HepG2 (cell line): Measurements from ENCODE around the gene ANKRD10. TPM values are rescaled to one million over a fixed set of nuclear protein-coding genes. Genes with fewer than 3 reads are reported as not detected.

ENCODE experiments used
- ATAC-seq: fragments of 200-7000 bp; cut with Tn5 transposase; 3 replicates; pipeline ENCODE4 v1.9.1; 2020; ENCODE audit warnings: mild to moderate bottlenecking, moderate library complexity
- BruUV-seq: library from RNA; stranded (reverse); fragments of 400-500 nt; replicated peaks from 2 replicates; lab custom pipeline; 2021; lab: Mats Ljungman, UMichigan
- CTCF ChIA-PET: fragments of 300-600 bp; formaldehyde crosslinking; extraction: SDS; loops from one replicate; lab custom pipeline; 2021; ENCODE audit warnings: low total read pairs, inconsistent platforms, low intra/inter-chr PET ratio; lab: Yijun Ruan, JAX
- POLR2A ChIA-PET: fragments of 350-600 bp; sonication (Branson Sonifier 250); formaldehyde crosslinking; loops from one replicate; lab custom pipeline; 2020; ENCODE audit warnings: antibody characterized with exemption, inconsistent platforms; lab: Yijun Ruan, JAX
- DNase-seq: peaks from one replicate; pipeline ENCODE4 v3.0.0-alpha.2; 2015; ENCODE audit warnings: low spot score
- FAIRE-seq: peaks from 3 replicates; lab custom pipeline; 2011; peaks lifted over from hg19 to GRCh38; lab: Jason Lieb, UNC
- H2AFZ ChIP-seq: one replicate; pipeline ENCODE4 v1.6.1; 2011; ENCODE audit warnings: low read length, inconsistent platforms
- H3K27ac ChIP-seq: fragments of 300-600 bp; 3 replicates; pipeline ENCODE4 v1.8.0; 2011; ENCODE audit warnings: mixed run types, mild to moderate bottlenecking, mixed read lengths, low read length, inconsistent platforms; ENCODE audit not compliant: insufficient read depth; ENCODE audit errors: extremely low read length
- H3K27me3 ChIP-seq, 2 experiments: fragments of 200-600 bp in 1 of 2; 2 replicates in 1 of 2; 3 replicates in 1 of 2; pipeline versions ENCODE4 v1.6.0 to v1.8.0; 2011; ENCODE audit warnings: low read length in 2 of 2, mild to moderate bottlenecking in 2 of 2, moderate library complexity in 2 of 2, inconsistent platforms in 1 of 2; ENCODE audit not compliant: insufficient read depth in 2 of 2, control insufficient read depth in 1 of 2
- H3K36me3 ChIP-seq, 2 experiments: fragments of 200-600 bp in 1 of 2; replicated peaks in 1 of 2; 2 replicates in 1 of 2; 3 replicates in 1 of 2; pipeline versions ENCODE4 v1.5.1 to v1.8.0; 2011; ENCODE audit warnings: low read length in 2 of 2, inconsistent platforms in 1 of 2; ENCODE audit not compliant: insufficient read depth in 2 of 2, control insufficient read depth in 1 of 2
- H3K4me1 ChIP-seq: 2 replicates; pipeline ENCODE4 v1.5.1; 2012; ENCODE audit warnings: low read length, inconsistent platforms; ENCODE audit not compliant: insufficient read depth
- H3K4me2 ChIP-seq: 2 replicates; pipeline ENCODE4 v1.6.0; 2011; ENCODE audit warnings: low read depth, low read length, inconsistent platforms
- H3K4me3 ChIP-seq, 3 experiments: fragments of 200-600 bp in 1 of 3; sonication (generic), shearing (Covaris generic) in 1 of 3; replicated peaks in 1 of 3; 2 replicates each; pipeline ENCODE4 v1.5.1; 2011 to 2016; ENCODE audit warnings: low read length in 3 of 3, inconsistent platforms in 2 of 3, low read depth in 2 of 3, mild to moderate bottlenecking in 2 of 3, control low read depth in 1 of 3, mixed read lengths in 1 of 3; ENCODE audit not compliant: insufficient read depth in 1 of 3
- H3K79me2 ChIP-seq: one replicate; pipeline ENCODE4 v1.6.1; 2011; ENCODE audit warnings: low read length, inconsistent platforms; ENCODE audit not compliant: insufficient read depth
- H3K9ac ChIP-seq: 2 replicates; pipeline ENCODE4 v1.6.0; 2011; ENCODE audit warnings: mild to moderate bottlenecking, low read depth, low read length, inconsistent platforms; ENCODE audit not compliant: insufficient read depth
- H3K9me3 ChIP-seq: 2 replicates; pipeline ENCODE4 v1.5.1; 2012; ENCODE audit warnings: mild to moderate bottlenecking, low read length
- H4K20me1 ChIP-seq: 2 replicates; pipeline ENCODE4 v1.6.0; 2011; ENCODE audit warnings: inconsistent platforms, mild to moderate bottlenecking, low read length, moderate library complexity; ENCODE audit not compliant: insufficient read depth
- AKAP8 ChIP-seq: sonication (generic); formaldehyde crosslinking; IDR thresholded peaks from 2 replicates; pipeline ENCODE4 v1.5.1; 2020; ENCODE audit warnings: mild to moderate bottlenecking, missing genetic modification reagents
- GABPB1 ChIP-seq: IDR thresholded peaks from 2 replicates; pipeline ENCODE4 v1.6.1; 2016; ENCODE audit warnings: mild to moderate bottlenecking, missing genetic modification reagents, moderate library complexity, missing compliant biosample characterization
- GATA4 ChIP-seq: sonication (generic); IDR thresholded peaks from 2 replicates; pipeline ENCODE4 v1.6.1; 2016; ENCODE audit warnings: antibody characterized with exemption, low read depth, borderline replicate concordance
- KMT2B ChIP-seq: IDR thresholded peaks from 2 replicates; pipeline ENCODE4 v1.6.1; 2016; ENCODE audit warnings: missing genetic modification reagents, missing compliant biosample characterization
- NFATC3 ChIP-seq: sonication (generic); formaldehyde crosslinking; IDR thresholded peaks from 2 replicates; pipeline ENCODE4 v1.5.1; 2020; ENCODE audit warnings: mild to moderate bottlenecking, missing genetic modification reagents
- REPIN1 ChIP-seq: sonication (generic); formaldehyde crosslinking; IDR thresholded peaks from 2 replicates; pipeline ENCODE4 v1.8.0; 2022; ENCODE audit warnings: missing genetic modification reagents, low read depth, mild to moderate bottlenecking, borderline replicate concordance
- SKI ChIP-seq: fragments of 450-650 bp; IDR thresholded peaks from one replicate; pipeline ENCODE4 v1.6.1; 2018; ENCODE audit warnings: mild to moderate bottlenecking; ENCODE audit not compliant: partially characterized antibody
- ZBTB21 ChIP-seq: sonication (generic); formaldehyde crosslinking; IDR thresholded peaks from 2 replicates; pipeline ENCODE4 v1.4.0; 2020; ENCODE audit warnings: missing genetic modification reagents
- ZNF12 ChIP-seq: sonication (generic); formaldehyde crosslinking; IDR thresholded peaks from 2 replicates; pipeline ENCODE4 v1.5.0; 2020; ENCODE audit warnings: missing genetic modification reagents
- ZNF235 ChIP-seq: sonication (generic); formaldehyde crosslinking; IDR thresholded peaks from 2 replicates; pipeline ENCODE4 v1.8.1; 2023; ENCODE audit warnings: mild to moderate bottlenecking, missing genetic modification reagents, borderline replicate concordance
- ZNF674 ChIP-seq: sonication (generic); formaldehyde crosslinking; IDR thresholded peaks from 2 replicates; pipeline ENCODE4 v1.5.0; 2020; ENCODE audit warnings: low read depth, mild to moderate bottlenecking, missing genetic modification reagents
- ZNF772 ChIP-seq: sonication (generic); formaldehyde crosslinking; IDR thresholded peaks from 2 replicates; pipeline ENCODE4 v1.5.0; 2020; ENCODE audit warnings: mild to moderate bottlenecking, missing genetic modification reagents
- ZNF780A ChIP-seq: sonication (generic); formaldehyde crosslinking; IDR thresholded peaks from 2 replicates; pipeline ENCODE4 v1.8.0; 2022; ENCODE audit warnings: mild to moderate bottlenecking, missing genetic modification reagents, moderate library complexity
- WGBS: methylation state at CpG from one replicate; pipeline ENCODE4 v1.1.6; 2017; ENCODE audit warnings: low lambda C conversion rate; 5-methylcytosine and 5-hydroxymethylcytosine counted together
- in situ Hi-C: cut with HindIII; loops from 2 replicates; pipeline ENCODE4 v1.10.0; 2017; ENCODE audit warnings: low pct_unique_long_range_greater_than_20kb; ENCODE audit not compliant: extremely low pct_ligation_motif_present
- intact Hi-C: fragments of 100-400 bp; cut with micrococcal nuclease; formaldehyde crosslinking; loops from one replicate; pipeline ENCODE4 v1.10.0; 2022; ENCODE audit not compliant: unreplicated experiment
- polyA plus RNA-seq, 8 experiments: library from polyadenylated mRNA; depleted of rRNA in 3 of 8; stranded (reverse) in 7 of 8; unstranded in 1 of 8; fragments of >200 nt; fragmentation: Illumina TruSeq in 4 of 8; extraction: Trizol in 4 of 8; gene quantifications; 2 replicates each; pipeline versions ENCODE4 v1.2.1 to v1.2.3, GENCODE V29; 2011 to 2016; ENCODE audit warnings: low read depth in 4 of 8, missing spikeins in 1 of 8, mixed read lengths in 1 of 8; ENCODE audit not compliant: insufficient read depth in 1 of 8
- total RNA-seq, 5 experiments: library from RNA; depleted of rRNA; stranded (reverse); fragments of >200 nt; fragmentation: Illumina TruSeq; extraction: Trizol; gene quantifications; 2 replicates each; pipeline ENCODE4 v1.2.3, GENCODE V29; 2016; ENCODE audit warnings: low read depth in 1 of 5
- TF ChIP-seq, protein P1 (sequence below): sonication (generic); formaldehyde crosslinking; IDR thresholded peaks from 2 replicates; pipeline ENCODE4 v1.4.0; 2020; ENCODE audit warnings: missing genetic modification reagents, borderline replicate concordance
- TF ChIP-seq, protein P2 (sequence below): sonication (generic); formaldehyde crosslinking; conservative IDR thresholded peaks from 2 replicates; pipeline ENCODE4 v1.4.0; 2020; ENCODE audit warnings: missing genetic modification reagents
- TF ChIP-seq, protein P3 (sequence below), 2 experiments: sonication (generic) in 1 of 2; formaldehyde crosslinking in 1 of 2; IDR thresholded peaks; 2 replicates each; pipeline versions ENCODE4 v1.5.1 to v1.6.1; 2011 to 2020; ENCODE audit warnings: borderline replicate concordance in 1 of 2, low read depth in 1 of 2, low read length in 1 of 2, mild to moderate bottlenecking in 1 of 2, missing genetic modification reagents in 1 of 2, moderate library complexity in 1 of 2

Gene ANKRD10
- total and polyA plus RNA-seq, 2 of the 13 experiments (the other 11 are each of a cell fraction or from before 2014, with no cell fraction given): 108 to 115 TPM

DNA sequence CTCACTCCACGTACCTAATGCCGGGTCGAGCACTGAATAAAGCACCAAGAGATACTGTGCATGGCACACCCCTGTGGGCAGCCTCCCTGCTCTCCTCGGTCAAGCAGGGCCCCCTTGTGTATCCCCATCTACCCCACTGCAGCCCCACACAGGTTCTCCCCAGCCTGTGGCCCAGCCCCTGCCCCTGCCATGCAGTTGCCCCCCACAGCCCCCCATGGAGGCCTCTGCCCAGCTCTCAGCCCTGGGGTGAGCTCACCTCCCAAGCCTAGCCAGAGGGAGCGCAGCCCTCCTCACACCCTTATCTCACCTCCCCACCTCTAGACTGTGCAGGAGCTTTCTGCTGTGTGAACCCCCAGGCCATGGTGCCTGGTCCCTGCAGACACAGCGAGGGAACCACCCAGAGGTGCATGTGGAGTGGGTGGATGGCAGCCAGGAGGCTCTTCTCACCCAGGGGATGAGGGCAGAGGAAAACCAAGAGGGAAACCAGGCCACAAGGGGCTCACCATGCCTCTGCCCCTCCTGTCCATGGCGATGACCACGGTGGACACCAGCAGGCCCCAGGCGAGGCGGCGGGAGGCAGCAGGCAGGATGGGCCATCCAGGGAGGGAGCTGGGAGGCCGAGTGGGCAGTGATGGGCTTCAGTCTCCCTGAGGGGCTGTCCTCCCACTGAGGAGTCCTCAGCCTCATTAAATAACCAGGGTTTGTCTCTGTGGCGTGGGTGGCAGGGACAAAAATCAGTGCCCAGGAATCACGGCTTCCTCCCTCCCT, 83.2 kb downstream of the ANKRD10 start:
- BruUV-seq: no TSS peak
- H3K4me3 ChIP-seq: no peak overlapping the region
- intact Hi-C loops (loop anchor here (1.0 kb wide), 1 partner anchor 8 kb away; no protein-coding TSS in a partner anchor), in situ Hi-C loops (no loop called here)
- no peak overlapping the region for H3K27ac ChIP-seq
- CTCF ChIA-PET: no interaction called here
- 62% methylated on average over 9 of the region's 14 CpGs for WGBS
- no peaks in the 10 kb centered on the region for H3K36me3 ChIP-seq
- H3K27me3 ChIP-seq: peaks cover 1 to 47% of the 10 kb centered on the region in 2 experiments; a peak in 4 of 5 replicates
- no peaks in the 10 kb centered on the region for H3K4me1 ChIP-seq
- POLR2A ChIA-PET: no interaction called here
- no peaks in the 10 kb centered on the region for H3K79me2 ChIP-seq
- no peak for FAIRE-seq
- ATAC-seq: peak; percentile 47
- TF ChIP-seq ZNF772 (CRISPR knock-in tag): no peak
- TF ChIP-seq, protein P1, sequence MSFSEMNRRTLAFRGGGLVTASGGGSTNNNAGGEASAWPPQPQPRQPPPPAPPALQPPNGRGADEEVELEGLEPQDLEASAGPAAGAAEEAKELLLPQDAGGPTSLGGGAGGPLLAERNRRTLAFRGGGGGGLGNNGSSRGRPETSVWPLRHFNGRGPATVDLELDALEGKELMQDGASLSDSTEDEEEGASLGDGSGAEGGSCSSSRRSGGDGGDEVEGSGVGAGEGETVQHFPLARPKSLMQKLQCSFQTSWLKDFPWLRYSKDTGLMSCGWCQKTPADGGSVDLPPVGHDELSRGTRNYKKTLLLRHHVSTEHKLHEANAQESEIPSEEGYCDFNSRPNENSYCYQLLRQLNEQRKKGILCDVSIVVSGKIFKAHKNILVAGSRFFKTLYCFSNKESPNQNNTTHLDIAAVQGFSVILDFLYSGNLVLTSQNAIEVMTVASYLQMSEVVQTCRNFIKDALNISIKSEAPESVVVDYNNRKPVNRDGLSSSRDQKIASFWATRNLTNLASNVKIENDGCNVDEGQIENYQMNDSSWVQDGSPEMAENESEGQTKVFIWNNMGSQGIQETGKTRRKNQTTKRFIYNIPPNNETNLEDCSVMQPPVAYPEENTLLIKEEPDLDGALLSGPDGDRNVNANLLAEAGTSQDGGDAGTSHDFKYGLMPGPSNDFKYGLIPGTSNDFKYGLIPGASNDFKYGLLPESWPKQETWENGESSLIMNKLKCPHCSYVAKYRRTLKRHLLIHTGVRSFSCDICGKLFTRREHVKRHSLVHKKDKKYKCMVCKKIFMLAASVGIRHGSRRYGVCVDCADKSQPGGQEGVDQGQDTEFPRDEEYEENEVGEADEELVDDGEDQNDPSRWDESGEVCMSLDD (CRISPR knock-in tag): no peak
- no peak for TF ChIP-seq KMT2B (CRISPR knock-in tag)
- no peak for TF ChIP-seq GABPB1
- no peak for TF ChIP-seq GATA4
- TF ChIP-seq ZNF674: no peak
- no peak for TF ChIP-seq NFATC3 (CRISPR knock-in tag)
- TF ChIP-seq SKI: no peak
- TF ChIP-seq AKAP8: no peak
- TF ChIP-seq, protein P2, sequence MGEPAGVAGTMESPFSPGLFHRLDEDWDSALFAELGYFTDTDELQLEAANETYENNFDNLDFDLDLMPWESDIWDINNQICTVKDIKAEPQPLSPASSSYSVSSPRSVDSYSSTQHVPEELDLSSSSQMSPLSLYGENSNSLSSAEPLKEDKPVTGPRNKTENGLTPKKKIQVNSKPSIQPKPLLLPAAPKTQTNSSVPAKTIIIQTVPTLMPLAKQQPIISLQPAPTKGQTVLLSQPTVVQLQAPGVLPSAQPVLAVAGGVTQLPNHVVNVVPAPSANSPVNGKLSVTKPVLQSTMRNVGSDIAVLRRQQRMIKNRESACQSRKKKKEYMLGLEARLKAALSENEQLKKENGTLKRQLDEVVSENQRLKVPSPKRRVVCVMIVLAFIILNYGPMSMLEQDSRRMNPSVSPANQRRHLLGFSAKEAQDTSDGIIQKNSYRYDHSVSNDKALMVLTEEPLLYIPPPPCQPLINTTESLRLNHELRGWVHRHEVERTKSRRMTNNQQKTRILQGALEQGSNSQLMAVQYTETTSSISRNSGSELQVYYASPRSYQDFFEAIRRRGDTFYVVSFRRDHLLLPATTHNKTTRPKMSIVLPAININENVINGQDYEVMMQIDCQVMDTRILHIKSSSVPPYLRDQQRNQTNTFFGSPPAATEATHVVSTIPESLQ (CRISPR knock-in tag): no peak
- no peak for TF ChIP-seq ZBTB21 (CRISPR knock-in tag)
- TF ChIP-seq ZNF12 (CRISPR knock-in tag): no peak
- TF ChIP-seq, protein P3, sequence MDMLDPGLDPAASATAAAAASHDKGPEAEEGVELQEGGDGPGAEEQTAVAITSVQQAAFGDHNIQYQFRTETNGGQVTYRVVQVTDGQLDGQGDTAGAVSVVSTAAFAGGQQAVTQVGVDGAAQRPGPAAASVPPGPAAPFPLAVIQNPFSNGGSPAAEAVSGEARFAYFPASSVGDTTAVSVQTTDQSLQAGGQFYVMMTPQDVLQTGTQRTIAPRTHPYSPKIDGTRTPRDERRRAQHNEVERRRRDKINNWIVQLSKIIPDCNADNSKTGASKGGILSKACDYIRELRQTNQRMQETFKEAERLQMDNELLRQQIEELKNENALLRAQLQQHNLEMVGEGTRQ (IDR thresholded peaks at IDR 0.05; ENCODE audit: low read depth, low read length): no peak
- TF ChIP-seq, protein P3 (CRISPR knock-in tag; IDR thresholded peaks at IDR 0.05; ENCODE audit: borderline replicate concordance): no peak
- no peak for TF ChIP-seq ZNF780A (CRISPR knock-in tag)
- TF ChIP-seq ZNF235 (CRISPR knock-in tag): no peak
- TF ChIP-seq REPIN1: no peak
- no peak overlapping the region for H3K9ac ChIP-seq
- H3K9me3 ChIP-seq: no peaks in the 10 kb centered on the region
- H3K4me2 ChIP-seq: no peak overlapping the region
- no peaks in the 10 kb centered on the region for H4K20me1 ChIP-seq
- H2AFZ ChIP-seq: no peak overlapping the region
- DNase-seq: no peak
